DMS53 (cell line): ENCODE data around the gene MCM6.

Experiments
- DNase-seq: peaks from one replicate; lab custom pipeline; 2025; lab: John Stamatoyannopoulos, UW

Gene MCM6

GRCh38 chr2:135863233-135863632 is 13.0 kb downstream of the MCM6 start:
- no peak for DNase-seq

- DNase-seq = no peak
These were observed 13.5 kb downstream of the MCM6 start for GRCh38 chr2:135862718-135863117.

- DNase-seq = no peak
These were observed 22.8 kb downstream of the MCM6 start for GRCh38 chr2:135853401-135853800.

GRCh38 chr2:135851858-135852257 is 24.4 kb downstream of the MCM6 start:
- DNase-seq = no peak

GRCh38 chr2:135850892-135851668 is 25.2 kb downstream of the MCM6 start:
- DNase-seq = no peak

GRCh38 chr2:135849087-135849486 is 27.2 kb downstream of the MCM6 start:
- no peak for DNase-seq

GRCh38 chr2:135845997-135846396 is 30.2 kb downstream of the MCM6 start:
- no peak for DNase-seq

GRCh38 chr2:135845257-135845656 is 31.0 kb downstream of the MCM6 start:
- DNase-seq = no peak

GRCh38 chr2:135844301-135844895 is 31.8 kb downstream of the MCM6 start:
- no peak for DNase-seq

GRCh38 chr2:135843671-135844070 is 32.6 kb downstream of the MCM6 start:
- DNase-seq = no peak

- no peak for DNase-seq
These were observed 35.6 kb downstream of the MCM6 start for GRCh38 chr2:135840601-135841000.

GRCh38 chr2:135839713-135840112 is 36.5 kb downstream of the MCM6 start:
- DNase-seq = no peak

GRCh38 chr2:135838502-135838901 is 37.7 kb downstream of the MCM6 start:
- no peak for DNase-seq

- no peak for DNase-seq
These were observed 39.5 kb downstream of the MCM6 start, which contains the start of gene LCT for GRCh38 chr2:135836596-135837270. LCT (minus strand) TSS chr2:135837184; CDS start chr2:135837169, 15 bp downstream.

- no peak for DNase-seq
These were observed 43.4 kb downstream of the MCM6 start for GRCh38 chr2:135832891-135833290.

GRCh38 chr2:135831180-135831812 is 44.9 kb downstream of the MCM6 start:
- no peak for DNase-seq

- DNase-seq = no peak
These were observed 46.7 kb downstream of the MCM6 start for GRCh38 chr2:135829378-135830135.

- no peak for DNase-seq
These were observed 49.7 kb downstream of the MCM6 start for GRCh38 chr2:135826544-135826943.

- no peak for DNase-seq
These were observed 50.6 kb downstream of the MCM6 start for GRCh38 chr2:135825550-135826176.

- DNase-seq = no peak
These were observed 51.1 kb downstream of the MCM6 start for GRCh38 chr2:135825131-135825530.

- DNase-seq = no peak
These were observed 53.4 kb downstream of the MCM6 start for GRCh38 chr2:135822855-135823254.
